Fibroblast of villous mesenchyme (primary cell): ENCODE results near the gene NTRK3. TPM values are rescaled to one million over a fixed set of nuclear protein-coding genes. Genes with fewer than 3 reads are reported as not detected.

Experiments
- DNase-seq: peaks from one replicate; pipeline ENCODE4 v3.0.0-alpha.2; 2010; ENCODE audit warnings: low read depth
- H3K4me3 ChIP-seq: 2 replicates; pipeline ENCODE4 v1.5.1; 2011; ENCODE audit warnings: low read depth, mild to moderate bottlenecking, low read length
- CTCF ChIP-seq: IDR thresholded peaks from 2 replicates; pipeline ENCODE4 v1.5.1; 2012; ENCODE audit warnings: low read depth, mild to moderate bottlenecking, low read length; ENCODE audit not compliant: insufficient read depth
- total RNA-seq: library from RNA; depleted of rRNA; stranded (reverse); fragments of >200 nt; gene quantifications from 2 replicates; pipeline ENCODE4 v1.2.3, GENCODE V29; 2012

NTRK3 gene
- total RNA-seq, 1 donor, result not detected

- no peak overlapping the region for H3K4me3 ChIP-seq
- no peak for TF ChIP-seq CTCF
- DNase-seq, result no peak
Observed at GRCh38 chr15:88071141-88071540, 185.4 kb downstream of the NTRK3 start.

DNA sequence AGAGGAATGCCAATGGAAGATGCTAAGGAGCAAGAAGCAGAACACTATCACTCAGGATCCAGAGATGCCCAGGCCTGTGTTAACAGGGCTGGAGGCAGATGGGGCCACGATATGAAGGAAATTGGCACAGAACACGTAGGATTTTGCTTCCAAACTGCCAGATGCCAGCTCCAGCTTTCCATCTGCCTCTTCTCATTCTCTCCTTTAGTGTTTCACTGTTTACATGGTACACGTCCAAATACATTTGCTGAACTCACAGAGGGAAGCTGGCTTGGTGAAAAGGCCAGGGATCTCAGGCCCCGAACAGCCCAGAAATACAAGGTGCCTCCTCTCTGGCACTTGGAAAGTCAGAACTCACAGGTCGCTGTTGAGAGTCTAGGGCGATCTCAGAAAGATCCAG is 187.0 kb downstream of the NTRK3 start:
- no peak for TF ChIP-seq CTCF
- H3K4me3 ChIP-seq, result no peak overlapping the region
- no peak for DNase-seq

GRCh38 chr15:88067331-88067685 is 189.2 kb downstream of the NTRK3 start:
- TF ChIP-seq CTCF, result no peak
- H3K4me3 ChIP-seq, result no peak overlapping the region
- DNase-seq, result no peak

GRCh38 chr15:88066636-88067330 is 189.8 kb downstream of the NTRK3 start:
- no peak for DNase-seq
- H3K4me3 ChIP-seq, result no peak overlapping the region
- TF ChIP-seq CTCF, result no peak

GRCh38 chr15:88061452-88061851 is 195.1 kb downstream of the NTRK3 start:
- no peak overlapping the region for H3K4me3 ChIP-seq
- TF ChIP-seq CTCF, result no peak
- DNase-seq, result no peak

GRCh38 chr15:88060383-88060782 is 196.2 kb downstream of the NTRK3 start:
- TF ChIP-seq CTCF, result no peak
- no peak overlapping the region for H3K4me3 ChIP-seq
- no peak for DNase-seq

DNA sequence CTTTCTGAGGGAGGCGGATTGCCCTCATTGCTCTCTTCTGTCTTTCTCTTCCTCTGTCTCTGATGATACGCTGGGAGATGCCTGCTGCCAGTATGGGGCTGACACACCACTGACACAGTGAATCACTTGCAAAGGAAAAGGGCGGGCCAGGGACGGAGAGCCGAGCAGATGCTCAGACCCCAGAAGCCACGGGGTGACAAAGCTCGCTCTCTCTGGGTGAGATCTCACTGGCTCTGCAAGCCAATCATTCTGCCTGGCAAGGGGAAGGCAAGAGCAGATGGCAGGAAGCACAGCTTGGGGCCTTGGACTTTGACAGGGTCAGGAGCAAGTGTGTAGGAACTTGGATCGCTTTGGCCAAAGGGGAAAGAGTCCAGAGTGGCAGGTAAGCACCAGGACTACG is 198.7 kb downstream of the NTRK3 start:
- DNase-seq, result no peak
- no peak for TF ChIP-seq CTCF
- no peak overlapping the region for H3K4me3 ChIP-seq
